PC-3 (cell line): Measurements from ENCODE around the gene PPY. TPM values are rescaled to one million over a fixed set of nuclear protein-coding genes. Genes with fewer than 3 reads are reported as not detected.

Source experiments
- ATAC-seq: fragments of 200-7000 bp; cut with Tn5 transposase; 2 replicates; pipeline ENCODE4 v1.9.1; 2020; ENCODE audit warnings: mild to moderate bottlenecking, moderate library complexity
- BruUV-seq: library from RNA; stranded (reverse); fragments of 400-500 nt; replicated peaks from 2 replicates; lab custom pipeline; 2021; lab: Mats Ljungman, UMichigan
- CTCF ChIA-PET: fragments of 300-600 bp; sonication (Branson Sonifier 250); formaldehyde crosslinking; loops from one replicate; lab custom pipeline; 2022; ENCODE audit warnings: antibody characterized with exemption; lab: Charles Lee
- POLR2A ChIA-PET: fragments of 300-600 bp; sonication (Branson Sonifier 250); formaldehyde crosslinking; loops from one replicate; lab custom pipeline; 2022; ENCODE audit warnings: antibody characterized with exemption; ENCODE audit not compliant: unreplicated experiment; lab: Charles Lee
- DNase-seq: peaks from one replicate; pipeline ENCODE4 v3.0.0-alpha.2; 2015
- H2AFZ ChIP-seq: fragments of 300-600 bp; sonication (generic); 2 replicates; pipeline ENCODE4 v1.6.0; 2016; ENCODE audit warnings: antibody characterized with exemption, low read length
- H3F3A ChIP-seq: fragments of 300-600 bp; sonication (generic); one replicate; pipeline ENCODE4 v1.6.0; 2017; ENCODE audit warnings: antibody characterized with exemption, low read length, control low read depth, mild to moderate bottlenecking; ENCODE audit not compliant: unreplicated experiment
- H3K27ac ChIP-seq: fragments of 300-600 bp; sonication (generic); 2 replicates; pipeline ENCODE4 v1.5.1; 2016; ENCODE audit warnings: mild to moderate bottlenecking, low read length
- H3K27me3 ChIP-seq: fragments of 300-600 bp; sonication (generic); 2 replicates; pipeline ENCODE4 v1.6.1; 2016; ENCODE audit warnings: low read length, mixed read lengths
- H3K36me3 ChIP-seq: fragments of 300-600 bp; sonication (generic); 2 replicates; pipeline ENCODE4 v1.6.1; 2016; ENCODE audit warnings: low read depth, mixed run types, low read length, mixed read lengths
- H3K4me1 ChIP-seq: fragments of 300-600 bp; sonication (generic); 2 replicates; pipeline ENCODE4 v1.5.1; 2016; ENCODE audit warnings: low read length; ENCODE audit not compliant: insufficient read depth
- H3K4me2 ChIP-seq: fragments of 300-600 bp; sonication (generic); 2 replicates; pipeline ENCODE4 v1.6.0; 2016; ENCODE audit warnings: low read length
- H3K4me3 ChIP-seq: fragments of 300-600 bp; sonication (generic); 2 replicates; pipeline ENCODE4 v1.5.1; 2016; ENCODE audit warnings: mild to moderate bottlenecking, low read length, mixed read lengths
- H3K79me2 ChIP-seq: fragments of 300-600 bp; sonication (generic); 2 replicates; pipeline ENCODE4 v1.6.1; 2017; ENCODE audit warnings: low read length, mixed read lengths
- H3K9ac ChIP-seq: fragments of 300-600 bp; sonication (generic); 2 replicates; pipeline ENCODE4 v1.6.0; 2016; ENCODE audit warnings: mild to moderate bottlenecking, low read length
- H3K9me2 ChIP-seq: fragments of 300-600 bp; sonication (generic); replicated peaks from 2 replicates; pipeline ENCODE4 v1.6.1; 2016; ENCODE audit warnings: mixed run types, low read length, mixed read lengths
- H3K9me3 ChIP-seq: fragments of 300-600 bp; sonication (generic); 2 replicates; pipeline ENCODE4 v1.6.1; 2016; ENCODE audit warnings: low read length, mixed read lengths
- H4K20me1 ChIP-seq: fragments of 300-600 bp; sonication (generic); 2 replicates; pipeline ENCODE4 v1.6.1; 2016; ENCODE audit warnings: low read length, mixed read lengths
- CTCF ChIP-seq: fragments of 300-600 bp; sonication (generic); conservative IDR thresholded peaks from 2 replicates; pipeline ENCODE4 v1.5.1; 2017; ENCODE audit warnings: antibody characterized with exemption, low read depth, mild to moderate bottlenecking, low read length
- EZH2 ChIP-seq: fragments of 300-600 bp; sonication (generic); IDR thresholded peaks from one replicate; pipeline ENCODE4 v1.6.1; 2017; ENCODE audit warnings: antibody characterized with exemption, mild to moderate bottlenecking, low read length; ENCODE audit not compliant: unreplicated experiment
- EZH2phosphoT487 ChIP-seq: fragments of 300-600 bp; sonication (generic); IDR thresholded peaks from 2 replicates; pipeline ENCODE4 v1.6.1; 2018; ENCODE audit warnings: mild to moderate bottlenecking, antibody characterized with exemption, low read length, borderline replicate concordance
- intact Hi-C: fragments of 100-400 bp; cut with micrococcal nuclease; formaldehyde crosslinking; loops from 2 replicates; pipeline ENCODE4 v1.9.0; 2023
- total RNA-seq: library from RNA; depleted of rRNA; stranded (reverse); fragments of >200 nt; gene quantifications from 2 replicates; pipeline ENCODE4 v1.2.3, GENCODE V29; 2014

Gene PPY
- total RNA-seq, 1 experiment from 2014 or later, result not detected

GRCh38 chr17:43956222-43956621 lies 13.9 kb upstream of the PPY start:
- Histone ChIP-seq H3K36me3 (no peaks in the 10 kb centered on the region), H3K79me2 (no peaks in the 10 kb centered on the region), H3K9me2 (no peaks in the 10 kb centered on the region), H2AFZ (no peak overlapping the region), H3K9me3 (no peaks in the 10 kb centered on the region), H3K4me3 (no peak overlapping the region), H3K9ac (no peak overlapping the region), H3K4me1 (no peaks in the 10 kb centered on the region), H3K27ac (no peak overlapping the region), H3K4me2 (no peak overlapping the region), H4K20me1 (no peaks in the 10 kb centered on the region), H3F3A (no peaks in the 10 kb centered on the region), H3K27me3 (no peaks in the 10 kb centered on the region)
- CTCF ChIA-PET, result no interaction called here
- ATAC-seq (no peak), DNase-seq (no peak)
- TF ChIP-seq EZH2, result no peak
- no peak for TF ChIP-seq CTCF
- no peak for TF ChIP-seq EZH2phosphoT487
- intact Hi-C loops, result no loop called here
- BruUV-seq, result no TSS peak
- POLR2A ChIA-PET, result no interaction called here

GRCh38 chr17:43953746-43954145 lies 11.5 kb upstream of the PPY start, which contains the start of gene PYY:
Gene PYY, minus strand, starts transcription at chr17:43953940. Its CDS starts 457 bp downstream, at chr17:43953483.
- H3K4me3 ChIP-seq, result no peak within 1 kb of the TSS
- no peak within 1 kb of the TSS for H2AFZ ChIP-seq

More at GRCh38 chr17:43953746-43954145, 11.5 kb upstream of the PPY start, which contains the start of gene PYY:
- intact Hi-C loops, result no loop called here
- Histone ChIP-seq H3F3A (no peaks in the 10 kb centered on the region), H3K9me3 (no peaks in the 10 kb centered on the region), H3K4me2 (no peak within 1 kb of the TSS), H3K36me3 (no peaks in the 10 kb centered on the region), H4K20me1 (no peaks in the 10 kb centered on the region), H3K4me1 (no peaks in the 10 kb centered on the region), H3K9me2 (no peaks in the 10 kb centered on the region), H3K27me3 (no peaks in the 10 kb centered on the region), H3K9ac (no peak within 1 kb of the TSS), H3K27ac (no peak within 1 kb of the TSS), H3K79me2 (no peaks in the 10 kb centered on the region)
- CTCF ChIA-PET, result no interaction called here
- DNase-seq (no peak), ATAC-seq (no peak)
- POLR2A ChIA-PET, result no interaction called here
- TF ChIP-seq CTCF (no peak), EZH2phosphoT487 (no peak)
- BruUV-seq, result no TSS peak
